Measurements from ENCODE around the gene HOMER1. TPM values are rescaled to one million over a fixed set of nuclear protein-coding genes. Genes with fewer than 3 reads are reported as not detected.

Gene HOMER1
- total RNA-seq, 2 experiments from 2014 or later = 11.4 to 13.7 TPM

DNA sequence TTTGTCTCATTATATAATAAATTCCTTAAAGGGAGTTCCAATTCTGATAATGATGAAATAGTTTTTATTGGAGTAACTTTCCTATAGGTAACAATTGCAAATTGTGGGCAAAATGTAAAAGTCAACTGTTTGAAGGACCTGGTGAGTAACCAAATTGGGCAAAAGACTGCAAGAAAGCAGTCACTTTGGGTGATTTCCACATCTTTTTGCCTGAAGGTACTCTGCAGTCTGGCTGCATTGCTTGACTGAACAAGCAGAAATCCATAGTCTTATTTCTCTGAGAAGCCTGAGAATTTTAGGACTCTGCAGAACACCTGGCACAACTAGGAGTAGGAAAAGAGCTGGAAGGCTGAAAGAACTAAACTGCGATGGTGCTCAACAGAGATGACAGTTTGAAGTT lies 114.9 kb downstream of the HOMER1 start:
- Mint-ChIP-seq H3K9me3 (no peaks in the 10 kb centered on the region), H3K27ac (no peak overlapping the region), H3K36me3 (ENCODE audit: low read depth) (peaks cover 6% of the 10 kb centered on the region), H3K4me1 (ENCODE audit: low read depth) (no peaks in the 10 kb centered on the region), H3K4me3 (no peak overlapping the region), H3K27me3 (no peaks in the 10 kb centered on the region)
- intact Hi-C loops (cut with micrococcal nuclease) = no loop called here
- DNase-seq (no peak), ATAC-seq (no peak)
- TF ChIP-seq, protein P1, sequence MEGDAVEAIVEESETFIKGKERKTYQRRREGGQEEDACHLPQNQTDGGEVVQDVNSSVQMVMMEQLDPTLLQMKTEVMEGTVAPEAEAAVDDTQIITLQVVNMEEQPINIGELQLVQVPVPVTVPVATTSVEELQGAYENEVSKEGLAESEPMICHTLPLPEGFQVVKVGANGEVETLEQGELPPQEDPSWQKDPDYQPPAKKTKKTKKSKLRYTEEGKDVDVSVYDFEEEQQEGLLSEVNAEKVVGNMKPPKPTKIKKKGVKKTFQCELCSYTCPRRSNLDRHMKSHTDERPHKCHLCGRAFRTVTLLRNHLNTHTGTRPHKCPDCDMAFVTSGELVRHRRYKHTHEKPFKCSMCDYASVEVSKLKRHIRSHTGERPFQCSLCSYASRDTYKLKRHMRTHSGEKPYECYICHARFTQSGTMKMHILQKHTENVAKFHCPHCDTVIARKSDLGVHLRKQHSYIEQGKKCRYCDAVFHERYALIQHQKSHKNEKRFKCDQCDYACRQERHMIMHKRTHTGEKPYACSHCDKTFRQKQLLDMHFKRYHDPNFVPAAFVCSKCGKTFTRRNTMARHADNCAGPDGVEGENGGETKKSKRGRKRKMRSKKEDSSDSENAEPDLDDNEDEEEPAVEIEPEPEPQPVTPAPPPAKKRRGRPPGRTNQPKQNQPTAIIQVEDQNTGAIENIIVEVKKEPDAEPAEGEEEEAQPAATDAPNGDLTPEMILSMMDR (IDR thresholded peaks at IDR 0.05) = no peak
- ChIA-PET POLR2A (no interaction called here), CTCF (no interaction called here)

DNA sequence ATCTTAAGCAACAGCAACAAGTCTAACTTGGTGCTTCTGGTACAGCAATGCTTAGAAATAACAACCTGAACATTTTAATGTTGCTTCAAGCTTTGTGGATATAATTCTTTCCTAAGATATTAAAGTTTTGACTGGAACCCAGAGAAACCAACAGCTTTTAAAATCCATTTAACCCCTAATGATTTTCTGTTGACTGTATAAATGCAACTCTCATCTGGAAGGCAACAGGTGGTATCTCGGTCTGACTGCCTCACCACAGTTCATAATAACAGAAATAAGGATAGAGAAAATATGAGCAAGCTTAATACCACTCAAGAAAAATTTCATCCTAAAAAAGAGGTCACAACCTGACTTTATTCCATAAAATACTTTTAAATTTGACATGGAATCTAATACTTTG lies 116.9 kb downstream of the HOMER1 start:
- ChIA-PET CTCF (no interaction called here), POLR2A (no interaction called here)

GRCh38 chr5:79396265-79396664 lies 117.7 kb downstream of the HOMER1 start:
- H3K36me3 Mint-ChIP-seq (ENCODE audit: low read depth) = peaks cover 3% of the 10 kb centered on the region
- no peak for DNase-seq
- ChIA-PET POLR2A (no interaction called here), CTCF (no interaction called here)
- TF ChIP-seq, protein P1 (IDR thresholded peaks at IDR 0.05) = no peak
- no peak overlapping the region for H3K27ac Mint-ChIP-seq
- ATAC-seq = no peak
- intact Hi-C loops (cut with micrococcal nuclease) = no loop called here
- no peaks in the 10 kb centered on the region for H3K27me3 Mint-ChIP-seq
- no peak overlapping the region for H3K4me3 Mint-ChIP-seq
- no peaks in the 10 kb centered on the region for H3K4me1 Mint-ChIP-seq (ENCODE audit: low read depth)
- no peaks in the 10 kb centered on the region for H3K9me3 Mint-ChIP-seq

More for the DNA sequence above, 116.9 kb downstream of the HOMER1 start:
- H3K36me3 Mint-ChIP-seq (ENCODE audit: low read depth) = peaks cover 6% of the 10 kb centered on the region
- H3K9me3 Mint-ChIP-seq = no peaks in the 10 kb centered on the region
- H3K4me3 Mint-ChIP-seq = no peak overlapping the region
- intact Hi-C loops (cut with micrococcal nuclease) = no loop called here
- no peaks in the 10 kb centered on the region for H3K27me3 Mint-ChIP-seq
- ATAC-seq = no peak
- TF ChIP-seq, protein P1 (IDR thresholded peaks at IDR 0.05) = no peak
- no peak for DNase-seq
- H3K4me1 Mint-ChIP-seq (ENCODE audit: low read depth) = no peaks in the 10 kb centered on the region
- H3K27ac Mint-ChIP-seq = no peak overlapping the region

- TF ChIP-seq, protein P1 (IDR thresholded peaks at IDR 0.05) = no peak
- POLR2A ChIA-PET = no interaction called here
- Mint-ChIP-seq H3K4me3 (no peak overlapping the region), H3K4me1 (ENCODE audit: low read depth) (no peaks in the 10 kb centered on the region), H3K27me3 (no peaks in the 10 kb centered on the region), H3K9me3 (no peaks in the 10 kb centered on the region), H3K36me3 (ENCODE audit: low read depth) (peaks cover 4% of the 10 kb centered on the region), H3K27ac (no peak overlapping the region)
- CTCF ChIA-PET = no interaction called here
- intact Hi-C loops (cut with micrococcal nuclease) = no loop called here
- DNase-seq (no peak), ATAC-seq (no peak)
These were observed 118.6 kb downstream of the HOMER1 start for GRCh38 chr5:79395296-79395695.

DNA sequence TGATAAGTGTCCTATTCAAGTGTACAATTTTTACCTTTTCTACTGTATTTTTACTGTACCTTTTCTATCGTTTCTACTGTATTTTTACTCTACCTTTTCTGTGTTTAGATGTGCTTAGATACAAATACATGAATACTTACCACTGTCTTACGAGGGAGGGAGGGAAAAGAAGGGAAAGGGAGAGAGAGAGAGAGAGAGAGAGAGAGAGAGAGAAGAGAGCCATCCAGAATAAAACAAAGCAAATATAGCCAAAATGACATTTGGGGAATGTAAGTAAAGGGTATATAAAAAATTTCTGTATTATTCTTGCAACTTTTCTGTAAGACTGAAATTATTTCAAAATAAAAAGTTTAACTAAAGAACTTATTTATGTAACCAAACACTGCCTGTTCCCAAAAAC lies 121.2 kb downstream of the HOMER1 start:
- Mint-ChIP-seq H3K36me3 (ENCODE audit: low read depth) (peaks cover 4% of the 10 kb centered on the region), H3K9me3 (no peaks in the 10 kb centered on the region), H3K27me3 (no peaks in the 10 kb centered on the region), H3K4me1 (ENCODE audit: low read depth) (no peaks in the 10 kb centered on the region), H3K4me3 (no peak overlapping the region), H3K27ac (no peak overlapping the region)
- ATAC-seq = no peak
- ChIA-PET CTCF (no interaction called here), POLR2A (no interaction called here)
- intact Hi-C loops (cut with micrococcal nuclease) = no loop called here
- DNase-seq = no peak
- TF ChIP-seq, protein P1 (IDR thresholded peaks at IDR 0.05) = no peak

All from activated CD8-positive, alpha-beta T cell treated with anti-CD3 and anti-CD28 coated beads for 36 hours (primary cell).